SK-N-SH treated with all-trans-retinoic acid at 6 μM for 48 hours (cell line): ENCODE measurements around the gene PSMF1.

Experiments used
- ATAC-seq: fragments of 200-7000 bp; cut with Tn5 transposase; 3 replicates; pipeline ENCODE4 v1.9.1; 2020; ENCODE audit warnings: mild to moderate bottlenecking, moderate library complexity
- ARNTL ChIP-seq: fragments of 450-650 bp; formaldehyde crosslinking; IDR thresholded peaks from 2 replicates; pipeline ENCODE4 v1.5.0; 2020; ENCODE audit warnings: low read depth, mild to moderate bottlenecking, moderate library complexity, borderline replicate concordance
- BACH2 ChIP-seq: fragments of 250-450 bp; sonication (Bioruptor Pico); IDR thresholded peaks from 2 replicates; pipeline ENCODE4 v1.9.0; 2021; ENCODE audit warnings: mild to moderate bottlenecking, borderline replicate concordance
- CSDC2 ChIP-seq: fragments of 250-450 bp; sonication (Bioruptor Pico); IDR thresholded peaks from 2 replicates; pipeline ENCODE4 v1.5.0; 2020; ENCODE audit warnings: mild to moderate bottlenecking, moderate library complexity
- CSRNP3 ChIP-seq: fragments of 250-450 bp; sonication (Bioruptor Pico); IDR thresholded peaks from 2 replicates; pipeline ENCODE4 v1.5.1; 2021; ENCODE audit warnings: mild to moderate bottlenecking, moderate library complexity
- ESRRG ChIP-seq: fragments of 250-450 bp; sonication (Bioruptor Pico); IDR thresholded peaks from 2 replicates; pipeline ENCODE4 v1.6.1; 2021; ENCODE audit warnings: mild to moderate bottlenecking
- GLIS3 ChIP-seq: fragments of 250-450 bp; sonication (Bioruptor Pico); IDR thresholded peaks from 2 replicates; pipeline ENCODE4 v1.5.0; 2020; ENCODE audit warnings: mild to moderate bottlenecking, moderate library complexity
- ISL1 ChIP-seq: fragments of 250-450 bp; sonication (Bioruptor Pico); IDR thresholded peaks from 2 replicates; pipeline ENCODE4 v2.1.2; 2022; ENCODE audit warnings: mild to moderate bottlenecking, moderate library complexity
- OSR1 ChIP-seq: fragments of 250-450 bp; sonication (Bioruptor Pico); IDR thresholded peaks from 2 replicates; pipeline ENCODE4 v1.8.0; 2022; ENCODE audit warnings: moderate library complexity, mild to moderate bottlenecking, inconsistent platforms
- PPARA ChIP-seq: fragments of 250-450 bp; sonication (Bioruptor Pico); IDR thresholded peaks from 2 replicates; pipeline ENCODE4 v1.5.0; 2020; ENCODE audit warnings: mild to moderate bottlenecking, borderline replicate concordance
- RARB ChIP-seq: fragments of 250-450 bp; sonication (Bioruptor Pico); IDR thresholded peaks from 2 replicates; pipeline ENCODE4 v1.8.0; 2021; ENCODE audit warnings: mild to moderate bottlenecking, moderate library complexity
- SNAI2 ChIP-seq: fragments of 250-450 bp; sonication (Bioruptor Pico); IDR thresholded peaks from 2 replicates; pipeline ENCODE4 v1.5.0; 2020; ENCODE audit warnings: mild to moderate bottlenecking, moderate library complexity
- TCF4 ChIP-seq: fragments of 250-450 bp; sonication (Bioruptor Pico); IDR thresholded peaks from 2 replicates; pipeline ENCODE4 v1.8.0; 2021; ENCODE audit warnings: mild to moderate bottlenecking, moderate library complexity, borderline replicate concordance
- TOX ChIP-seq: fragments of 250-450 bp; sonication (Bioruptor Pico); IDR thresholded peaks from 2 replicates; pipeline ENCODE4 v1.8.0; 2021; ENCODE audit warnings: mild to moderate bottlenecking, moderate library complexity, borderline replicate concordance
- ZC3H10 ChIP-seq: fragments of 250-450 bp; sonication (Bioruptor Pico); IDR thresholded peaks from 2 replicates; pipeline ENCODE4 v1.5.1; 2021; ENCODE audit warnings: mild to moderate bottlenecking, moderate library complexity
- ZFP3 ChIP-seq: fragments of 250-450 bp; sonication (Bioruptor Pico); IDR thresholded peaks from 2 replicates; pipeline ENCODE4 v1.5.0; 2020; ENCODE audit warnings: mild to moderate bottlenecking, moderate library complexity
- ZFP30 ChIP-seq: fragments of 450-650 bp; formaldehyde crosslinking; IDR thresholded peaks from 2 replicates; pipeline ENCODE4 v1.5.0; 2022; ENCODE audit warnings: mild to moderate bottlenecking, moderate library complexity
- ZNF565 ChIP-seq: fragments of 450-650 bp; formaldehyde crosslinking; conservative IDR thresholded peaks from 2 replicates; pipeline ENCODE4 v1.5.0; 2020; ENCODE audit warnings: low read depth, mild to moderate bottlenecking, moderate library complexity
- ZNF70 ChIP-seq: fragments of 450-650 bp; formaldehyde crosslinking; IDR thresholded peaks from 2 replicates; pipeline ENCODE4 v1.5.0; 2020; ENCODE audit warnings: mild to moderate bottlenecking, moderate library complexity
- ZNF8 ChIP-seq: fragments of 450-650 bp; formaldehyde crosslinking; IDR thresholded peaks from 2 replicates; pipeline ENCODE4 v1.5.0; 2020; ENCODE audit warnings: mild to moderate bottlenecking, moderate library complexity
- TF ChIP-seq, protein P1 (sequence below): fragments of 250-450 bp; sonication (Bioruptor Pico); IDR thresholded peaks from 2 replicates; pipeline ENCODE4 v1.5.1; 2020; ENCODE audit warnings: low read depth, mild to moderate bottlenecking, moderate library complexity

Gene PSMF1

GRCh38 chr20:1130058-1130694 lies 11.8 kb downstream of the PSMF1 start:
- no peak for TF ChIP-seq GLIS3 (CRISPR knock-in tag)
- TF ChIP-seq RARB (CRISPR knock-in tag): no peak
- no peak for TF ChIP-seq TCF4 (CRISPR knock-in tag)
- TF ChIP-seq CSRNP3 (CRISPR knock-in tag): no peak
- TF ChIP-seq ZNF70 (CRISPR knock-in tag): no peak
- no peak for TF ChIP-seq ZFP3
- no peak for ATAC-seq

DNA sequence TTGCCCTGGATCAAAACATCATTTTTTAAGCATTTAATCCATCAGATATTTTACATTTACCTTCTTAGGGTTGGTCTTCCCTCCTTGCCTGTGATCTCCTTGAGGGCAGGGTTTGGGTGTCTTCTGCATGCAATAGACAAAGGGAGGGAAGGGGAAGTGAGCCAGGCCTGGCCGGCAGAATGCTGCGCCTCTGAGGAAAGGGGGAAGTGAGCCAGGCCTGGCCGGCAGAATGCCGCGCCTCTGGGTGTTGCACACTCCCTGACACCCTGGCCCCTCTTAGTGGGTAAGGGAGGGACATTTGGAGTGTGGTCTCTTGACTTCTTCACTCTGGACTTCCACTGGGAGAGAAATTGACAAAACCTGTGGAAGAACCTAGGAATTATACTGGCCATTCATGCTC lies 12.4 kb downstream of the PSMF1 start:
- TF ChIP-seq ZNF8 (no peak), PPARA (CRISPR knock-in tag) (no peak), CSRNP3 (CRISPR knock-in tag) (no peak), SNAI2 (no peak), ZC3H10 (no peak), ARNTL (CRISPR knock-in tag) (no peak), ZFP3 (no peak), ZFP30 (CRISPR knock-in tag) (no peak), ISL1 (CRISPR knock-in tag) (no peak), TCF4 (CRISPR knock-in tag) (no peak), ZNF565 (CRISPR knock-in tag) (no peak), GLIS3 (CRISPR knock-in tag) (no peak)
- TF ChIP-seq, protein P1, sequence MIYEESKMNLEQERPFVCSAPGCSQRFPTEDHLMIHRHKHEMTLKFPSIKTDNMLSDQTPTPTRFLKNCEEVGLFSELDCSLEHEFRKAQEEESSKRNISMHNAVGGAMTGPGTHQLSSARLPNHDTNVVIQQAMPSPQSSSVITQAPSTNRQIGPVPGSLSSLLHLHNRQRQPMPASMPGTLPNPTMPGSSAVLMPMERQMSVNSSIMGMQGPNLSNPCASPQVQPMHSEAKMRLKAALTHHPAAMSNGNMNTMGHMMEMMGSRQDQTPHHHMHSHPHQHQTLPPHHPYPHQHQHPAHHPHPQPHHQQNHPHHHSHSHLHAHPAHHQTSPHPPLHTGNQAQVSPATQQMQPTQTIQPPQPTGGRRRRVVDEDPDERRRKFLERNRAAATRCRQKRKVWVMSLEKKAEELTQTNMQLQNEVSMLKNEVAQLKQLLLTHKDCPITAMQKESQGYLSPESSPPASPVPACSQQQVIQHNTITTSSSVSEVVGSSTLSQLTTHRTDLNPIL (CRISPR knock-in tag): no peak
- no peak for ATAC-seq

GRCh38 chr20:1131354-1131753 lies 13.0 kb downstream of the PSMF1 start:
- ATAC-seq: no peak
- TF ChIP-seq CSDC2 (CRISPR knock-in tag) (no peak), BACH2 (CRISPR knock-in tag) (no peak), ZNF565 (CRISPR knock-in tag) (no peak), ISL1 (CRISPR knock-in tag) (no peak), OSR1 (CRISPR knock-in tag) (no peak), TOX (CRISPR knock-in tag) (no peak), ESRRG (CRISPR knock-in tag) (no peak), GLIS3 (CRISPR knock-in tag) (no peak), ZFP3 (no peak), ARNTL (CRISPR knock-in tag) (no peak)
- TF ChIP-seq, protein P1 (CRISPR knock-in tag): no peak

GRCh38 chr20:1134355-1134754 lies 16.0 kb downstream of the PSMF1 start:
- ATAC-seq: no peak
- no peak for TF ChIP-seq RARB (CRISPR knock-in tag)
- no peak for TF ChIP-seq GLIS3 (CRISPR knock-in tag)
- TF ChIP-seq, protein P1 (CRISPR knock-in tag): no peak
